OCI-LY1 (cell line): ENCODE measurements around the gene FOXP3.

ENCODE experiments used
- EZH2 ChIP-seq: fragments of 200-600 bp; sonication (generic), shearing (Covaris generic); IDR thresholded peaks from 2 replicates; pipeline ENCODE4 v1.8.0; 2017; ENCODE audit warnings: borderline replicate concordance, mixed run types, mild to moderate bottlenecking, antibody characterized with exemption, low read length, moderate library complexity, mixed read lengths
- TF ChIP-seq, protein P1 (sequence below): fragments of 200-600 bp; sonication (generic), shearing (Covaris generic); IDR thresholded peaks from 2 replicates; pipeline ENCODE4 v1.5.1; 2017; ENCODE audit warnings: mild to moderate bottlenecking, antibody characterized with exemption, low read length, moderate library complexity, mixed read lengths

DNA sequence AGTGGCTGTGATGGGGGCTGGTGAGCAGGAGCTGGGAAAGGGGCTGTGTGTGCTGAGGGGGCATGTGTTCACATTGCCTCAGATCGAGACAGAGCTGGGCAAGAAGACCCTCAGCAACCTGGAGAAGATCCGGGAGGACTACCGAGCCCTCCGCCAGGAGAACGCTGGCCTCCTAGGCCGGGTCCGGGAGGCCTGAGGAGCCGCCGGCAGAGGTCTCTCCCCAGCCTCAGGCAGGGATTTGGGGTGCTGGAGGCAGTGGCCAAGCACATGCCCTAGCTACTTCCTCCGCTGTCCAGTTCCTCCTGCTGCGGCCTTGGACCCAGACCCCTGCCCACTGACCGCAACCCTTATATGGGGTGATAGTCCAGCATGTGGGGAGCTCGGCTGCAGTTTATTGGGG lies 14.4 kb downstream of the FOXP3 start:
- TF ChIP-seq EZH2 = no peak
- TF ChIP-seq, protein P1, sequence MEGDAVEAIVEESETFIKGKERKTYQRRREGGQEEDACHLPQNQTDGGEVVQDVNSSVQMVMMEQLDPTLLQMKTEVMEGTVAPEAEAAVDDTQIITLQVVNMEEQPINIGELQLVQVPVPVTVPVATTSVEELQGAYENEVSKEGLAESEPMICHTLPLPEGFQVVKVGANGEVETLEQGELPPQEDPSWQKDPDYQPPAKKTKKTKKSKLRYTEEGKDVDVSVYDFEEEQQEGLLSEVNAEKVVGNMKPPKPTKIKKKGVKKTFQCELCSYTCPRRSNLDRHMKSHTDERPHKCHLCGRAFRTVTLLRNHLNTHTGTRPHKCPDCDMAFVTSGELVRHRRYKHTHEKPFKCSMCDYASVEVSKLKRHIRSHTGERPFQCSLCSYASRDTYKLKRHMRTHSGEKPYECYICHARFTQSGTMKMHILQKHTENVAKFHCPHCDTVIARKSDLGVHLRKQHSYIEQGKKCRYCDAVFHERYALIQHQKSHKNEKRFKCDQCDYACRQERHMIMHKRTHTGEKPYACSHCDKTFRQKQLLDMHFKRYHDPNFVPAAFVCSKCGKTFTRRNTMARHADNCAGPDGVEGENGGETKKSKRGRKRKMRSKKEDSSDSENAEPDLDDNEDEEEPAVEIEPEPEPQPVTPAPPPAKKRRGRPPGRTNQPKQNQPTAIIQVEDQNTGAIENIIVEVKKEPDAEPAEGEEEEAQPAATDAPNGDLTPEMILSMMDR = no peak
